Activated T-helper 1 cell treated with Interleukin-2 at 50 U/mL for 16 hours (primary cell): ENCODE results near the gene MYORG.

Experiments
- DNase-seq: peaks from one replicate; pipeline ENCODE4 v3.0.0-alpha.2; 2020; ENCODE audit warnings: low read depth

The MYORG gene

DNA sequence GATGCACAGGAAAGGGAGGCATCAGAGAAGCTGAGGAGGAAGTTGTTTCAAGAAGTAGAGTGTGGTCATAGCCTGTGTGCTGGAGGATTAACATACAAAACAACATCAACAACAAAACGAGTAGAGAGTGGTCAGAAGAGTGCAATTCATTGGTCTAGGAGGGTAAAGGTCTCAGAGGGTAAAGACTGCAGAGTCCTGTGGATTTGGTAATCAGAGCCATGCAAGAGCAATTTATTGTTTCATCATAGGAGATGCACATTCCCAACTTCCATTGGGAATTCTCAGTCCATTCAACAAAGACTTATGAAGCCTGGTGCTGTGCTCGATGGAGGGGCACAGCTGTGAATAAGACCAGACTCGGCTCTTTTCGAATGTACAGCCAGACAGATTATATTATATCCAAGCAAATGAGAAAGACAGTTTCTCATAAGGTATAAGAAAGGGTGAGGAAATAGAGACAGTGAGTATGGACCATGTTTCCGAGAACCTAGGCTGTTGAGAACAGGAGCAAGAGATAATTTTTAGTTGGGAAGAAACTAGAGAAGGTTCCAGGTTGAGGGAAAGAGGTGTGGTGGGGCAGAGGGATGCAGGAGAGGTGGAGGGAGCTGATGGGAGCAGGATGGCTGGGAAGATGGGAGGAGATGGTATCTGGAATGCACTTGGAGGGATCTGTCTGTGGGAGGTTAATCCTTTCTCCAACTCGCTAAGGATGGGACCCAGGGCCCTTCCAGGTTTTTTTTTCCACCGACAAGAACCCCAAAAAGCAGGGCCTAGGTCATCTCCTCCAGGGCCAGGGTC is 7.9 kb upstream of the MYORG start:
- DNase-seq, result no peak

DNA sequence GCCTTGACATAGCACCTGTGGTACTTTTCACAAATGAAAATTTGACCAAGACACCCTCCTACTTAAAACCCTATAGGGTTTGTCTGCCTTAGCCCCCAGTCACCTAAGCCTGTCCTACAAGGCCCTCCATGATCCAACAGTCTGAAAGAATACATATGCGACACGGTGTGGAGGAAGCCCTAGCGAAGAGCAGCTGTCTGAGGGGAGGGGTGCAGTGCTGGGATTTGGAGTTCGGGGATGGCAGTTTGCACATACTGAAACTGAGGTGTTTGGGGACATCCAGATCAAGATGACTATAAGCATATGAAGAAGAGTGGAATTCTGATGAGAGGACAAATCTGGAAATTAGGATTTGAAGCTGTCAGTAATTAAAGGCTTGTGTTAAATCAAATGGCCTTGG is 7.2 kb upstream of the MYORG start:
- no peak for DNase-seq

DNA sequence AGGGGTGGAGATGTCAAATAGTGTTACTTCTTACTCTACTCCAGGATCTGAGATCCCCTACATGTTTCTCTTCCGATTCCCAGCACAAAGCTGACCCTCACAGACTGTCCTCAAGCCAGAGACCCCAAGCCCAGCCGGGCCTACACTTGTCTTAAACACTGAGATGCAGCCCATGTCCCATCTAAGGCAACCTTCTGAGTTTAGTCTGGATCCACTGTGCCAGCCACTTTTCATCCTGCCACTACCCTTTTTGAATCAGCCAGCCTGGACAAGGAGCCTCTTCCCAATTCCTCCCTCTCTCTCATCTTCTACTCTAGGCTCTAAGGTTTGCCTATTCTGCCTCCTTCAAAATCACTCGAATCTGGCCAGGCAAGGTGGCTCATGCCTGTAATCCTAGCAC is 6.2 kb upstream of the MYORG start:
- DNase-seq, result no peak

DNA sequence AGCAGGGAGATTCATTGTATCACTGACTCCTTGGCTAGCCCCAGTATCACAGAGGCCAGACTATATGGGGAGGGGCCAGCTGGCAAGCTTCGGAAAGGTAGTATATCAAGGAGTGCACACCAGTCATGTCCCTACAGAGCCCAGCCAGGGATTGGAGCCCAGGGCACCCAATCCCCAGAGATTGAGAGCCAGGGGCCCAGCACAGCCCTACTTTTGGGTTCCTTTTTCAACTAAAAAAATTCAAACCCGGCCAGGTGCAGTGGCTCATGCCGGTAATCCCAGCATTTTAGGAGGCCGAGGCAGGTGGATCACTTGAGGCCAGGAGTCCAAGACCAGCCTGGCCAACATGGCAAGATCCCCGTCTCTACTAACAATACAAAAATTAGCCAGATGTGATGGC is 5.4 kb upstream of the MYORG start:
- DNase-seq, result no peak

DNA sequence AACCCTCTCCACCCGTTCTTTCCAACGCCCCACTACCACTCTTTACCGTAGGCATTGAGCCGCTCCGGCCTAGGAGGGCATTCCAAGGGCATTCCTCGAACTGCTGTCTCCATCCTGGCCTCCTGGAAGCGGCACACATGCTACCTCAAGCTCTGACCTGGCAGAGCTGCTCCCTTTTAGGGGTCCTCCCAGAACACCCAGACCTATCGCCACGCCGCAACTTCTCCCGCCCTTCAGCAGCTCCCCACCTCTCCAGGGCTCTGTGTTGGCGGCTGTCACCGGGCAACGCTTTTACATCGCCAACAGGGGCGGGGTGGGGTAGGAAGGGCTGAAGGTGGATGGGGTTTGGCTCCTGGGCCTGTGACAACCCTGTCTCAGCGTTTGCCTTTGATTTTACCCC is 4.6 kb upstream of the MYORG start:
- DNase-seq, result no peak

DNA sequence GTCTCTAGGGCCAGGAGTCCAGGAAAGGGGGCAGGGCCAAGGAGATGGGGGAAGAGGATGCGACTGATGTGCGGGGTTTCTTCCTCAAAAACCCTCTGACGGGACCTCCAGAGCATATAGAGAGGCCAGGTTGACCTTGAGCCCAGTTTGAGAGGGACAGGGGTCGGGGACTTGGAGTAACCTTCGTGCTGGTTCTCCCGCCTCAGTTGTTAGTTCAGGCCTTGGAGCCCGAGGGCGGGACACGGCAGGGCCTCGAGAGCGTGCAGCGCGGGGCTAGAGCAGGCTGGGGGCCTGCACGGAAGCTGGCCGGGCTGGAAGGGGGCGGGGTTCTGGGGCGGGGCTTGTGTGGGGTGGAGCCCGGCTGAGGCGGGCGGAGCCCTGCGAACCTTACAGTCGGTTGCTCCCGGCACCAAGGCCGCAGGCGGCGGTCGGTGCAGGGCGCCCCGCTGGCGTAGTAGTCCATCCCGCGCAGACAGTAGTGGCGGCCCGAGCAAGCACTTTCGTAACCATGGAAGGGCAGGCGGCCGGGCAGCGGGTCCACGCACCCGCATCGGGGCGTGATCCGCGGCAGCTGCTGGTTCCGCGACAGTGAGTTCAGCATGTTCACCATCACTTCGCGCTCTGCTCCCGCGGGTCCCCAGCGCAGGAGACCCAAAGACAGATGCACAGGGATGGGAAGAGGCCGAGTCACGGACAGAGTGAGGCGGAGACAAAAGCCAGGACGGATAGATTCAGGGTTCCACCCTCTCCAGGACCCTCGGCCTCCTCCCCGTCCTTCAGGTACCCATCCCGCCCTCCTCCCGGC is 4.0 kb upstream of the MYORG start:
- DNase-seq, result peak; percentile 65

DNA sequence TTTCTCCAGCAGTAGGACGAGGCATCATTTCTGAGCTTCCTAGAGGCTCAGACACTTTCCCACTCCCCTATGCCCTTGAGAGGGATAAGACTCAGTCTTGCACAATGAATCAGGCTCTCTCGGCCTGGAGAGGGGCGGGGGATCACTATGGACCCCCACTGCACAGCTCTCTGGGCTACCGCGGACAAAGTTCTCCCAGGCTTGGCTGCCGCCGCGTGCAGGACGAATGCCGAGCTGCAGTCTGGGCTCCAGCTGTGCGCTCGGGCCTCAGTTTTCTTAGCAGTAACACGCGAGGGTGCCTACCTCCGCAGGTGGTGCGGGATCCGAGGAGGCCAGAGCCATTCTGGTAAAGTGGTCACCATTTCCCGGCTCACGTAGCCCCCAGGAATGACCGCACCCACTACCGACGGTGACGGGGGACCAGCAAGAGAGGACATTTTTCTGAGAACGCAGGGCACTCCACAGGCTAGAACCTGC is 3.4 kb upstream of the MYORG start:
- no peak for DNase-seq

DNA sequence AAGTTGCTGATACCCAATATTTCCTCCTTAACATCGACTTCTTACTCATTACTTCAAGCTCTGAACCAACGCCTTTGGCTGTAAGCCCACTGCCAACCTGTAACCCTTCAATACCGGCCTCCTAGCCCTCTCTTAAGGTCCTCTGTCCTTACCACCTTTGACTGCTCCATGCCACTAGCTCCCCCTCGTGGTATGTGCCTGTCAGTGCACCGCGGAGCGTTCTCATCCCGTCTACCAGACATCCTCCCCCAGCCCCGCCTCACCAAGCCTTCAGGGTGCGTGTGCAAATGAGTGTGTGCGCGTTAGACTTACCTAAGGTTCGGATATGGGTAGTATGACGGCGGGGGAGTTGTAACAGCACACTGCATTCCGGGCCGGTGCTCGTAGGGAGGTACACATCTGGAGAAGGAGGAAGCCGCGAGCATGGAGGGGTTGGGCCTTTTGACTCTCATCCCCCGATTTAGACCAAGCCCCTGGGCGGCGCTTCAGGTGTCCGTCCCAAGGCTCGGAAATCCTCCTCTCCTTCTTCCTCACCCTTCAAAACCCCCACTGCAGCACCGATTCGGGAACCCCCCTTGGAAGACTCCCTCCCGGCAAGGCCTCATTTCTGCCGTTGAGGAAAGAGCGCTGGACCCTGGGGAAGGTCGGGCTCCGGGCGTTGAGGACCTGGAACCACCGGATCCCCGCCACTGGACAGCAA is 2.8 kb upstream of the MYORG start:
- DNase-seq, result peak; percentile 78

DNA sequence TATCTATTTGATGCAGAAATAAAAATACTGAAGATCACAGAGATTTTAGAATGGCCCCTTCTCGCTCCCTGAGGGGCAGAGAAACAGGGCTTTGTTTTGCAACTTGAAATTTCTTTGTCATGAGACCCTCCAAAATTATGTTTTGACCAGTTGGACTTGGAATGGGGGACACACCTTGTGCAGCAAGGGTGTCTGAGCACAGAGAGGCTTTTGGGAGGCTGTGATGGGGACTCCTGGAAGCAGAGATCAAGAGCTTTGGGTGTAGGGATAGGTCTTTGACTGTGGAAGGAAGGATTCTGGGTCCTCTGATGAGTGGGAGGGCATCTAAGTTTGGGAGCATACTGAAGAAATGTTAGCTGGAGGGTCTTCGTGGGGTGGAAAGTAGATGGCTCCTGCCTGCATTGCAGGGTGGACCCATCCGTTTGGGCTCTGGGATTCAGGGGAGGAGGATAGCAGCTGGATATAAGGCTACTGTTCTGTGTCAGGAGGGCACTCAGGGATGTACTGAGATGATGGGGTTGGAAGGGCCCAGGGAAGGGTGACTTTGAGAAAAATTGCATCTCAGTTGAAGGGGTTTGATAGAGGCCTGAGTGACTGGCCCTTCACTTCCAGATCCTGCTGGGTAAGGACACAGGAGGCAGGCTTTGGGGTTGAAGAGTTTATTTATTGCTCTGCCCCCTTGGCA is 1.8 kb upstream of the MYORG start:
- no peak for DNase-seq

DNA sequence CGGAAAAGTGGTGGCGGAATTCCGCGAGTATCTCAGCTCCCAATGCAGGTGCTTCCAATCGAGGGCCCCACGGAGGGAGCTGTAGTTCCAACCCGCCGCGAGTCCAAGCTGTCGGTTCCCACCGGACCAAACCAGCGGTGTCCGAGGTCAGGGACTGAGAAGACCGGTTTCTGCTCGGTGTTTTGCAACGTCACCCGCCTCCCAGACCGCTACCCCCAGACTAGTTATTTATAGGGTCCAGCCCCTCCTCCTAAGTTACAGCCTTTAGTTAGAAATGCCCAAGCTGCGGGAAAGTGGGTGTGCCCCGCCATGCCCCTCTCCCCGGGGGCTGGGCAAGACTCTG is 677 bp upstream of the MYORG start:
- DNase-seq, result no peak

DNA sequence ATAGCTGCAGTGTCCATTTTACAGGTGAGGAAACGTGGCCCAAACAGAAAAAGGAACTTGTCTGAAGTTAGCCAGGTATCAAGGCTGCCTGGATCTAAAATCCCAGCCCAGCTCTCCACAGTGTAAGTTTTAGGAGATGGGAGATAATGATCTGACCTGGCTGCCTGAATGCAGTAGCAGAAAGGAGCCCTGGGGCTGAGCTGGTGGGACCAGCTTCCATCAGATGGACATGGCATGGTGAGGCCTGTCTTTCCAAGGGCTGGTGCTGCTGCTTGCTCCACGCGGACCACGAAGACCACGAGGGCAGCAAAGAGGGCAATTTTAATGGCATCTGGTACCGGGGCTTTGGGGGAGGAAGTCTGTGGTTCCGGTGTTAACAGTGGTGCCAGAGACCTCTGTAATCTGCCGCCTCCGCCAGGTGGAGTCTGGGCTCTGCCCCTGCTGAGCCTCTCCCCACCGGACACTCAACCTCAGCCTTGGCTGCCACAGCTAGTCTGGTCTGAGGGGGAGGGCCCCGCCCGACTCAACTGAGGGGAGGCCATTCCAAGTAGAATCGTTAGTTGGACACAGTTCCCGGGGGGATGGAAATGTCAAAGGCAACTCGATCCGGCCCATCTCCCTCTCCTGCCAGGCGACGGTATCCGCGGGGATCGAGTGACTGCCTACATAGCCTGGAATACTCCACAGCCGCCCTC is 650 bp downstream of the MYORG start:
- peak; percentile 33 for DNase-seq

DNA sequence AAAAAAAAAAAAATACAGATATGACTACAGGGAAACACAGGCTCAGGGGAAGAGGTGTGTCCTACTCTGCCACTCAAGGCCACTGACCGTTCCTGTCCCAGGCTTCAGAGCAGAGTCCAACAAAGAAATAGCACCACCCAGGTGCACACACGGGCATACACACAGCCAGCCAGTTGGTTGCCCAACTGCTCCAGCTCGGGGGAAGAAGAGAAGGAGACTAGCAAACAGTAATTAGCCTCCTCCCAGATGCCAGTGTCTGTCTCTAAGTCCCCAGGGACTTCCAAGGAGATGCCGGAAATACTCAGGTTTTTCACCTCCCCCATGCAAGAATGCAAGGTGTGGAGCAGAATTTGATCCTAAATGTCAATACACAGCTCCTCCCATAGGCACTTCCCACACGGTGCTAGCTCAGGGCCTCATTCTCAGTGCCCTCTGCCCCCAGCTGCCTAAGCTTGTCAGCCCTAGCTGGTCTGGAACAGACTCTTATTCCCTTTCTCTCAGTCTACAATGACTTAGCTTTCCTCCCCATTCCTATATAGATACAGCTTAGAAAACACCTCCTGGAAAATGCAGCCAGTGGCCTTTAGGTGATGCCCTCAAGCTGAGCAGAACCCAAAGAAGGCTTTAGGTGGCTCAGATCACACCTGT is 1.7 kb downstream of the MYORG start:
- no peak for DNase-seq

DNA sequence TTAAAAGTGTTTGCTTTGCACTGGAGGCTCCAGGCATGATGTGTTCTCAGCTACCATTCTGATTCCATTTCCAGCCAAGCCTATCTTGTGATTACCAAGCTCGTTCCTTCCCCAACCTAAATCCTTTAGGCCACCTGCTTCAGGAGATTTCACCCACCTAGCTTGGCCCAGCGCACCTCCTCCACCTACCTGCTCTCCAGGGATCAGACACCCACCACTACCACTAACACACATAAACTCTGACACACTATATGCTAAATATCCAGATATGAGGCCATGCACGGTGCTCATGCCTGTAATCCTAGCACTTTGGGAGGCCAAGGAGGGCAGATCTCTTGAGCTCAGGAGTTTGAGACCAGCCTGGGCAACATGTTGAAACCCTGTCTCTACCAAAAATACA is 2.4 kb downstream of the MYORG start:
- DNase-seq, result no peak

DNA sequence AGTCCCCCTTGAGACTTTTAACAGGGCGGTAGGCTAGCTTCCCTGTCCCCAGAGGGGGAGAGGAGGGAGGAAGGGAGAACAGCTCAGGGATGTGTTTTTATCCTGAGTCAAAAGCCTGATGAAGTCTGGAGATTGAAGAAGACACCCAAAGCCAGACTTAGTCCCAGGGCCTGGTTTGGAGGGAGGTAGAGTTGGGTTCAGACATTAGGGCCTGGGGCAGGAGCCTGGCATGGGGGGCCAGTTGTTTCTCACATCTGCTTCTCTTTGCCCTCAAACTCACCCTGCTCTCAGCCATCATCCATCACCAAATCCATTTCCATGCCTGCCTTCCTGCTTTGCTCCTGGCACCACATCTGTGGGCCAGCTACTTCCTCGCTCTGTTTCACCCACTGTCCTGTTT is 2.9 kb downstream of the MYORG start:
- no peak for DNase-seq

DNA sequence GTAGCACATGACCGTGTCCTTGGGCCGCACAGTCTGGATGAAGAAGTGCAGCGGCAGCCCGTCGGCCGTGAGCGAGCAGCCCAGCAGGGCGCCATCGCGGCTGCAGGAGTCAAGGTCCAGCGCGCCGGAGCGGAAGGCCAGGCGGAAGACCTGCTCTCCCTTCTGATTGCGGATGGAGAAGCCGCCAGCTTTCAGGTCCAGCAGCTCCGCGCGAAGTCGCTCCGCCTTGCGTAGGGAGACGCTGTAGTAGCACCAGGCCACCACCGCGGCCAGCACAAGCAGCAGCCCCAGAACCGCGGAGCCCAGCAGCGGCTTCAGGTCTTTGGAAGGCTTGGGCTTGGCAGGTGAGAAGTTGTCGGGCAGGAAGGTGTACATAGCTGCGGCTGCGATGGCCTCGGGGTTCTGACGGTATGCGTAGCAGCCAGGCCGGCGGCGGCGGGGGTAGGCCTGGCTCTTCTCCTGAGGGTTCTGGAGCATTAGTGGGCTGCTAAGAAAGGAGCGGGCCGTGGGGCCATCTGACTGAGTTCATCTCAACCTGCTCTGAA is 4.2 kb downstream of the MYORG start:
- no peak for DNase-seq

DNA sequence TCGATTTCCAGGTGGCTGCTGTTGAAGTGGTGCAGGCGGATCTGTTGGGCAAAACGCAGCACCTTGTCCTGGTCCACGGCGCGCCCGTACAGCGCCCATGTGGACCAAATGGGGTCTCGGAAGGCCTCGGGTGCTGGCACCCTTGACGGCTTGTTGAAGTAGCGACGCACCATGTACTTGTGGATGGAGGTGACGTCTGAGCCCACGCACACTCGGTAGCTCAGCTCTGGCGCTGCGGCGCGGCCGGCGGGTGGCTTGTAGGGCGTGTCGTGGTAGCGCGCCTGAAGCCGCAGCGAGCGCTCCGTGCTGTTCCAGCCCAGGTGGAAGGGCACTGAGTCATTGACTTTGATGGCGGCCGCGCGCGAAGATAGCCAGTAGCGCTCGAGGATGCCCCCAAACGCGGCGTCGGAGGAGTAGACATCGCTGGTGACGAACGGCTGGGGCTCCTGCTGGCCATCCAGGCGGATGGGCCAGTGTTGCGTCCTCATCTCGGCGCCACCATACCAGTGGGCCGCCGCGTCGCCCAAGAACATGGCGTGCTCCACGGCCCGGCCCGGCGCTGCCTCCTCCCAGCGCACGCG is 4.7 kb downstream of the MYORG start:
- DNase-seq, result no peak

DNA sequence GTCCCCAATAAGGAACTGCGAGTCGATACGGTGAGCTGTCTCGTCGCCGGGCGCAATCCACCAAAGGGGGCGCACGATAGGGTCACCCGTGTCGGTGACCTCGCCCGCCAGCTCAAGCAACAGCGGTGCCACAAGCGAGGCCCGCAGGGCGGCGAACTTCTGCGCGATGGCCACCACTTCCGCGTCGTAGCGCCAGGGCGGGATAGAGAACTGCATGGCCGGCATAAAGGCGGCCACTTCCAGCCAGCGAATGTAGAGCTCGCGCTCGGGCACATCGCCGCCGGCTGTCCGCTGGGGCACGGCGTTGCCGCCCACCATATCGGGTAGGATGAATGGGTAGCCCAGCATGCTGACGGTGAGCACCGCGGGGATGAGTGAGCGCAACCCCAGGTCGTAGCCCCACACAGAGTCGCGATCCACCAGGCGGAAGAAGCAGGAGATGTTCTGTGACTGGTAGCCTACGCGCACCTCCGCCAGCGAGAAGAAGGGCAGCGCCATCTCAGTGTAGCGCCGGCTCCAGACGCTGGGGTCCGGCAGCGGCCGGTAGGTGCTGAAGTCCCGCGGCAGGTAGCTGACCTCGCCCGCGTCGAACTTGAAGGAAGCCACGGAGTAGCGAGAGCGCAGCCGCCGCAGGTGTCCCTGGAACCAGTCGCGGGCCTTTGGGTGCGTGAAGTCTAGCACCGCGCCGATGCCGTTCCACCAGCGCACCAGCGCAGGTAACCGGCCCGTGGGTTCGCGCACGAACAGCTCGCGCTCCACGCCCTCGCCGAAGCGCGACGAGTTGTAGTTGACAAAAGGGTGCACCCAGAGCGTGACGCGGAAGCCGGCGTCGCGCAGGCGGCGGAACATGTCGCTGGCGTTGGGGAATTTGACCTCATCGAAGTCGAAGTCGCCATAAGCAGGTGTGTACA is 5.5 kb downstream of the MYORG start:
- DNase-seq, result no peak

DNA sequence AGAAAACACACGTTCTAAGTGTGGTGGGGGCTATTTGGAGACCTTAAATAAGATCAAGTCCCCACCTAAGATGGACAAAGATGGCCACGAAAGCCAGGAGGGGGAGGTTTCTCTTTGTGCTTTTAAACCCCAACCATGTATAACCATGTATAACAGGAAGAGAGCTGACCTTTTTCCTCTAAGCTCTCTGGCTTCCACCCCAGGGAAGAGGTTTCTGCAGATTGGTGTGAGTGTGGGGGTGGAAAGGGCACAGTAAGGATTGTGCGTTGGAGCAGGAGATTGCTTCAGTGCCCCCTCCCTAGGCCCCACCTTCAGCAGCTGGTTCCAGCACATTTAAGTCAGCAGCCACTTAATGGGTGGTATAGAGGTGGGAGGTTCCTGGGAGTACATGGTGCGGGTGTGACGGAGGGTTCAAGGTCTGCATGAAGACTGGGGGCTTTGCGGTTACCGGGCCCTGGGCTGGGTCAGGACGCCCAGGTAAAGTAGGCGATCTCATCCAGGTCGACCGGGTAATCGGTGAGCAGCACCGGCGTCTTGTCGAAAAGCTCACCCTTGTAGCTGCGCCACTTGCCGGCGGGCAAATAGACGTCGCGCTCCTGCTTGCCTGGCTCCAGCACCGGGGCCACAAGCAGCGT is 6.2 kb downstream of the MYORG start:
- DNase-seq, result no peak

DNA sequence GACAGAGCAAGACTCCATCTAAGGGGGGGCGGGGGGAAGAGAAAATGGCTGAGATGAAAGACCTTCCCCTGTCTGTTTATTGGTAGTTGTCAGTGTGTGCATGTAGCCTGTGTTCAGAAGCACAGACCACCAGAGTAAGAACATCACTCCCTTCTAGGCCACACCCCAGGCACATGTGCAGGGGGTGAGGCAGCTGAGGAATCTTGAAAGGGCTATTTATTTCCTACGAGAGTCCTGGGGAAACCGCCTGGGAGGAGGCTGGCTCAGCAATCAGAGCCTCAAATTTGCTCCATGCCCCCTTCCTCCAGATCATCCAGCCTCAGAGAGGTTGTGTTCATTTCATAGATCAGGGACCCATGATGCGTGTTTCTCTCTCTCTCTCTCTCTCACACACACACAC is 7.1 kb downstream of the MYORG start:
- DNase-seq, result no peak
